ENCODE measurements around the gene RSF1. TPM values are rescaled to one million over a fixed set of nuclear protein-coding genes. Genes with fewer than 3 reads are reported as not detected.
"Not testable (repeated sequence)": the region's sequence is repeated elsewhere in the genome, so short reads cannot be mapped to it uniquely, and the experiment has no call there.

Gene RSF1
- total and polyA plus RNA-seq, 4 donors, result 5.2 to 33.1 (median 13.4) TPM

DNA sequence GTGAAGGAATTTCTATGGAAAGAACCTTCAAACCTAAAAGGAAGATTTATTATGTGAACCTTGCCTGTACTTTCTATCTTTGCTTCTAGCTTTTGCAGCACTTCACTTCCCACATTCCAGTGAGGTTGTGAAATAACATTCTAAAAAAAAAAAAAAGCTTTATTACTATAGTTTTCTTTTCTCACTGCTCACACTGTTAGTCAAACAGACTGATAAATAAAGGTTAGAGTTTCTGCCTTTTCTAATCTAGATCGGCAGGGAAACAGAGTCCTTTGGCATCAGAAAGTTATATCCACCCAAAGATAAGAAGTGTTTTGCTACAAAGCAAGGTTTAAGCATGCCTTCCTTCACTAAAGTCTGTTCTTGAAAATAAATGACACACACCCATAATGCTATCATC is 3.3 kb upstream of the RSF1 start:
- no peak overlapping the region for H3K4me3 ChIP-seq (ENCODE audit: low read depth in 1 of 3, low read length in 3 of 3)
- peak in 1 of 2 donors; percentile 37 for TF ChIP-seq HNF4A (conservative IDR thresholded peaks at IDR 0.05)
- TF ChIP-seq EGR1 (IDR thresholded peaks at IDR 0.05; ENCODE audit: low read depth in 2 of 2), result no peak
- TF ChIP-seq, protein P1, sequence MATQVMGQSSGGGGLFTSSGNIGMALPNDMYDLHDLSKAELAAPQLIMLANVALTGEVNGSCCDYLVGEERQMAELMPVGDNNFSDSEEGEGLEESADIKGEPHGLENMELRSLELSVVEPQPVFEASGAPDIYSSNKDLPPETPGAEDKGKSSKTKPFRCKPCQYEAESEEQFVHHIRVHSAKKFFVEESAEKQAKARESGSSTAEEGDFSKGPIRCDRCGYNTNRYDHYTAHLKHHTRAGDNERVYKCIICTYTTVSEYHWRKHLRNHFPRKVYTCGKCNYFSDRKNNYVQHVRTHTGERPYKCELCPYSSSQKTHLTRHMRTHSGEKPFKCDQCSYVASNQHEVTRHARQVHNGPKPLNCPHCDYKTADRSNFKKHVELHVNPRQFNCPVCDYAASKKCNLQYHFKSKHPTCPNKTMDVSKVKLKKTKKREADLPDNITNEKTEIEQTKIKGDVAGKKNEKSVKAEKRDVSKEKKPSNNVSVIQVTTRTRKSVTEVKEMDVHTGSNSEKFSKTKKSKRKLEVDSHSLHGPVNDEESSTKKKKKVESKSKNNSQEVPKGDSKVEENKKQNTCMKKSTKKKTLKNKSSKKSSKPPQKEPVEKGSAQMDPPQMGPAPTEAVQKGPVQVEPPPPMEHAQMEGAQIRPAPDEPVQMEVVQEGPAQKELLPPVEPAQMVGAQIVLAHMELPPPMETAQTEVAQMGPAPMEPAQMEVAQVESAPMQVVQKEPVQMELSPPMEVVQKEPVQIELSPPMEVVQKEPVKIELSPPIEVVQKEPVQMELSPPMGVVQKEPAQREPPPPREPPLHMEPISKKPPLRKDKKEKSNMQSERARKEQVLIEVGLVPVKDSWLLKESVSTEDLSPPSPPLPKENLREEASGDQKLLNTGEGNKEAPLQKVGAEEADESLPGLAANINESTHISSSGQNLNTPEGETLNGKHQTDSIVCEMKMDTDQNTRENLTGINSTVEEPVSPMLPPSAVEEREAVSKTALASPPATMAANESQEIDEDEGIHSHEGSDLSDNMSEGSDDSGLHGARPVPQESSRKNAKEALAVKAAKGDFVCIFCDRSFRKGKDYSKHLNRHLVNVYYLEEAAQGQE (IDR thresholded peaks at IDR 0.05), result peak; percentile 7
- peak in 1 of 2 donors; percentile 38 for TF ChIP-seq RXRA (IDR thresholded peaks at IDR 0.05)
- peak; percentile 5 to 14 for TF ChIP-seq RAD21 (IDR thresholded peaks at IDR 0.05)
- H3K9ac ChIP-seq (ENCODE audit: low read depth in 1 of 2, low read length in 2 of 2), result no peak overlapping the region
- peaks cover 6 to 30% (median 18%) of the 10 kb centered on the region in 4 donors for H3K4me1 ChIP-seq (ENCODE audit: control insufficient read depth in 4 of 4, insufficient read depth in 4 of 4, low read length in 3 of 4)
- peak overlapping the region in 1 of 2 donors; percentile 28 for H3K27ac ChIP-seq (ENCODE audit: low read depth in 1 of 2, low read length in 2 of 2)
- no peak for DNase-seq (ENCODE audit: low spot score)
- 14% methylated on average over 1 of the region's 1 CpG for WGBS
- no peaks in the 10 kb centered on the region for H3K27me3 ChIP-seq (ENCODE audit: control insufficient read depth in 4 of 4, insufficient read depth in 4 of 4, low read length in 3 of 4)
- H3K36me3 ChIP-seq (ENCODE audit: control insufficient read depth in 4 of 4, insufficient read depth in 3 of 4, low read depth in 1 of 4, low read length in 3 of 4), result no peaks in the 10 kb centered on the region
- H3K9me3 ChIP-seq (ENCODE audit: control insufficient read depth in 4 of 4, low read length in 3 of 4), result no peaks in the 10 kb centered on the region

DNA sequence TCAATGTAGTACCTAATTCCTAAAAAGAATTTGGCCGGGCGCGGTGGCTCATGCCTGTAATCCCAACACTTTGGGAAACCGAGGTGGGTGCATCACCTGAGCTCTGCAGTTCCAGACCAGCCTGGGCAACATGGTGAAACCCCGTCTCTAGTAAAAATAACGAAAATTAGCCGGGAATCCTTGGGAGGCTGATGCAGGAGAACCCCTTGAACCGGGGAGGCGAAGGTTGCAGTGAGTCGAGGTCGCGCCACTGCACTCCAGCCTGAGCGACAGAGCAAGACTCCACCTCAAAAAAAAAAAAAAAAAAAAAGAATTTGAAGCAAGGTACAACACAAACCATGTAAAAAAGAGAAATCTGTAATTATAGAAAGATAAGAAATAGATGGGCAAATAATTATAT is 1.6 kb upstream of the RSF1 start:
- not testable (repeated sequence) for H3K9me3 ChIP-seq (ENCODE audit: control insufficient read depth in 4 of 4, low read length in 3 of 4); H3K27ac ChIP-seq (ENCODE audit: low read depth in 1 of 2, low read length in 2 of 2); H3K4me3 ChIP-seq (ENCODE audit: low read depth in 1 of 3, low read length in 3 of 3); H3K36me3 ChIP-seq (ENCODE audit: control insufficient read depth in 4 of 4, insufficient read depth in 3 of 4, low read depth in 1 of 4, low read length in 3 of 4); H3K9ac ChIP-seq (ENCODE audit: low read depth in 1 of 2, low read length in 2 of 2); DNase-seq (ENCODE audit: low spot score); H3K27me3 ChIP-seq (ENCODE audit: control insufficient read depth in 4 of 4, insufficient read depth in 4 of 4, low read length in 3 of 4)
- H3K4me1 ChIP-seq (ENCODE audit: control insufficient read depth in 4 of 4, insufficient read depth in 4 of 4, low read length in 3 of 4), result peaks cover 6 to 41% (median 20%) of the 10 kb centered on the region in 4 donors
- 83% methylated on average over 13 of the region's 13 CpGs for WGBS

DNA sequence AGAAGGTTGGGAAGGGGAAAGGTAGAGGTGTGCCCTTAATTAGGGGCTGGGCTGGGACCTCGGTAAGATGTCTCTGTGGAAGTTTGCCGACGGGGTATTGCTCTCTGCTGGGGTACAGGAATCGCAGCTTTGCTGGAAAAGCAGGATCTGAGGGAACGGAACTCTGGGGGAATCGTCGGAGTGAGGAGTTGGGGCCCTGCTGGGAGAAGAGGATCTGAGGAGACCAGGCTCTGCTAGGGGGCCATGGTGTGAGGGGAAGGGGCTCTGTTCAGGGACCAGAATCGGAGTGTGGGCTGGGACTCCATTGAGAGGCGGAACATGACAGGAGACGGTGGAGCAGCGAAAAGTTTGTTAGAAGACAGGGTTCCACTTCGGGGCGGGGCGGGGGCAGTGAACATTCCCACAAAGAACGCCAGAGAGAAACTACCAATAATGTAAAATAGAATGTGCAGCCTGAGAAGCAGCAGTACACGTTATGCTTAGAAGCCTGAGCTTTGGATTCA is 878 bp upstream of the RSF1 start:
- Histone ChIP-seq H3K36me3 (ENCODE audit: control insufficient read depth in 4 of 4, insufficient read depth in 3 of 4, low read depth in 1 of 4, low read length in 3 of 4) (no peaks in the 10 kb centered on the region), H3K27me3 (ENCODE audit: control insufficient read depth in 4 of 4, insufficient read depth in 4 of 4, low read length in 3 of 4) (no peaks in the 10 kb centered on the region), H3K4me1 (ENCODE audit: control insufficient read depth in 4 of 4, insufficient read depth in 4 of 4, low read length in 3 of 4) (peaks cover 6 to 46% (median 20%) of the 10 kb centered on the region in 4 donors), H3K4me3 (ENCODE audit: low read depth in 1 of 3, low read length in 3 of 3) (peak overlapping the region; percentile 84 to 97 (median 89)), H3K27ac (ENCODE audit: low read depth in 1 of 2, low read length in 2 of 2) (peak overlapping the region; percentile 45 to 87), H3K9ac (ENCODE audit: low read depth in 1 of 2, low read length in 2 of 2) (peak overlapping the region; percentile 21 to 89), H3K9me3 (ENCODE audit: control insufficient read depth in 4 of 4, low read length in 3 of 4) (no peaks in the 10 kb centered on the region)
- TF ChIP-seq, protein P1 (IDR thresholded peaks at IDR 0.05), result no peak
- no peak for TF ChIP-seq GABPA (IDR thresholded peaks at IDR 0.05 in 1 of 2, conservative IDR thresholded peaks at IDR 0.05 in 1 of 2)
- no peak for TF ChIP-seq TAF1 (conservative IDR thresholded peaks at IDR 0.05)
- TF ChIP-seq HNF4A (conservative IDR thresholded peaks at IDR 0.05), result no peak
- TF ChIP-seq, protein P2, sequence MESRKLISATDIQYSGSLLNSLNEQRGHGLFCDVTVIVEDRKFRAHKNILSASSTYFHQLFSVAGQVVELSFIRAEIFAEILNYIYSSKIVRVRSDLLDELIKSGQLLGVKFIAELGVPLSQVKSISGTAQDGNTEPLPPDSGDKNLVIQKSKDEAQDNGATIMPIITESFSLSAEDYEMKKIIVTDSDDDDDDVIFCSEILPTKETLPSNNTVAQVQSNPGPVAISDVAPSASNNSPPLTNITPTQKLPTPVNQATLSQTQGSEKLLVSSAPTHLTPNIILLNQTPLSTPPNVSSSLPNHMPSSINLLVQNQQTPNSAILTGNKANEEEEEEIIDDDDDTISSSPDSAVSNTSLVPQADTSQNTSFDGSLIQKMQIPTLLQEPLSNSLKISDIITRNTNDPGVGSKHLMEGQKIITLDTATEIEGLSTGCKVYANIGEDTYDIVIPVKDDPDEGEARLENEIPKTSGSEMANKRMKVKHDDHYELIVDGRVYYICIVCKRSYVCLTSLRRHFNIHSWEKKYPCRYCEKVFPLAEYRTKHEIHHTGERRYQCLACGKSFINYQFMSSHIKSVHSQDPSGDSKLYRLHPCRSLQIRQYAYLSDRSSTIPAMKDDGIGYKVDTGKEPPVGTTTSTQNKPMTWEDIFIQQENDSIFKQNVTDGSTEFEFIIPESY (IDR thresholded peaks at IDR 0.05), result no peak
- no peak for TF ChIP-seq SP1 (IDR thresholded peaks at IDR 0.05)
- TF ChIP-seq RXRA (IDR thresholded peaks at IDR 0.05), result no peak
- peak; percentile 46 for DNase-seq (ENCODE audit: low spot score)
- WGBS, result 1% methylated on average over 16 of the region's 16 CpGs
